ENCODE results near the gene FFAR3. TPM values are rescaled to one million over a fixed set of nuclear protein-coding genes. Genes with fewer than 3 reads are reported as not detected.
A peak's percentile ranks its signal among the peaks of the same experiment; 100 is the strongest.

FFAR3 gene
- total RNA-seq, 2 experiments from 2014 or later = 0.19 TPM; not detected in 1

DNA sequence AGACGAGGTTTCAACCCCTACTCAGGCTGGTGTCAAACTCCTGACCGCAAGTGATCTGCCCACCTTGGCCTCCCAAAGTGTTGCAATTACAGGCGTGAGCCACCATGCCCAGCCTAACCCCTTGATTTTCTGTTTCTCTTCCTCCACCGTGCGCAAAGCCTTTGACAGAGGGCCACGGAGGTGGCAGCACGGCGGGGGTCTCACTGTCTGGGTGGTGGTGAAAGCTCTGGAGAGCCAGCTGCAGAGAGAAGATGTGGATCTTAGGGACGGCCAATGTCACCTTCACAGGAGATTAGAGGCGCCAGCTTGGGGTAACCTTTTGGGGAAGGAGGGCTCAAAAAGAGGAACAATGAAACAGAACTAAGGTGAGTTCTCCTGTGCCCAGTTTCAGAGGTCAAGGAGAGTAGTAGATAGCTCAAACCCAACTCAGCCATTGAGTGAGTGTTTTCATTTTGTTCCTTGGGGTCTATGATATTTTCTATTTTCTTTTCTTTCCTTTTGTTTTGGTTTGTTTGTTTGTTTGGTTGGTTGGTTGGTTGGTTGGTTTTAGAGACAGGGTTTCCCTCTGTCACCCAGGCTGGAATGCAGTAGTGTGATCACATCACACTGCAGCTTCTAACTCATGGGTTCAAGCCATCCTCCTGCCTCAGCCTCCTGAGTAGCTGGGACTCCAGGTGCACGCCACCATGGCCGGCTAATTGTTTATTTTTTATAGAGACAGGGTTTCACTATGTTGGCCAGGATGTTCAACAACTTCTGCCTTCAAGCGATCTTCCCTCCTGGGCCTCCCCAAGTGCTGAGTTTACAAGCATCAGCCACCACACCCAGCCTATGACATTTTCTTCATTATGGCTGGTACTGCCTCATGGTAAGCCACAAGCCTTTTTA lies 50.3 kb downstream of the FFAR3 start:
- POLR2A ChIA-PET = no interaction called here

DNA sequence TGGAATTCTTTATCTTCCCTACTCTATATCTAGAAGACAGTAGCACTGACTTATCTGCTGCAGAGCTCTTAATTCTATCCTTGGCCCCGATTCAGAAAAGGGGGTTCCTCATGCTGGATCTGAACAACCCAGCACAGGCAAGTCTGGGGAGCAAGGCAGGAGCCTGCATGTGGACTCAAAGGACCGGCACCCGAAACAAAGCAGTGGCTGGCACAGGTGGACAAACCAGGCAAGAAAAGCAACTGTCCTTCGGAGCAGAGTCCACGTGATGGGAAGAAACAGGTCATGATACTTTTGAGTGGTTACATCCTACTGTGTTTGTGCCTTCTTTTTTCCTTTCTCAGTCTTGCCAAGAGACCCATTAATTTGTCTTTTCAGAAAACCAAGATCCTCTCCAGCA lies 50.9 kb downstream of the FFAR3 start:
- ChIA-PET POLR2A (no interaction called here), CTCF (ENCODE audit: unreplicated experiment) (no interaction called here)
- no TSS peak for BruUV-seq (replicated peaks)
- Histone ChIP-seq H3K9me2 (ENCODE audit: insufficient read depth, low read length) (no peaks in the 10 kb centered on the region), H3K4me1 (ENCODE audit: insufficient read depth, low read length, poor library complexity, severe bottlenecking) (no peaks in the 10 kb centered on the region), H3K36me3 (ENCODE audit: insufficient read depth, low read length) (no peaks in the 10 kb centered on the region), H2AFZ (ENCODE audit: low read length) (no peak overlapping the region), H3K79me2 (ENCODE audit: insufficient read depth, low read depth, low read length) (no peaks in the 10 kb centered on the region), H3K27ac (ENCODE audit: low read depth, low read length, poor library complexity, severe bottlenecking) (no peak overlapping the region), H3K4me3 (ENCODE audit: low read depth, low read length, poor library complexity, severe bottlenecking) (no peak overlapping the region), H4K20me1 (ENCODE audit: insufficient read depth, low read length) (no peaks in the 10 kb centered on the region), H3K9me3 (ENCODE audit: low read length) (no peaks in the 10 kb centered on the region), H3K4me2 (ENCODE audit: low read length) (no peak overlapping the region)
- intact Hi-C loops (cut with micrococcal nuclease; ENCODE audit: unreplicated experiment) = no loop called here
- no peak for DNase-seq (ENCODE audit: low spot score)
- TF ChIP-seq, protein P1, sequence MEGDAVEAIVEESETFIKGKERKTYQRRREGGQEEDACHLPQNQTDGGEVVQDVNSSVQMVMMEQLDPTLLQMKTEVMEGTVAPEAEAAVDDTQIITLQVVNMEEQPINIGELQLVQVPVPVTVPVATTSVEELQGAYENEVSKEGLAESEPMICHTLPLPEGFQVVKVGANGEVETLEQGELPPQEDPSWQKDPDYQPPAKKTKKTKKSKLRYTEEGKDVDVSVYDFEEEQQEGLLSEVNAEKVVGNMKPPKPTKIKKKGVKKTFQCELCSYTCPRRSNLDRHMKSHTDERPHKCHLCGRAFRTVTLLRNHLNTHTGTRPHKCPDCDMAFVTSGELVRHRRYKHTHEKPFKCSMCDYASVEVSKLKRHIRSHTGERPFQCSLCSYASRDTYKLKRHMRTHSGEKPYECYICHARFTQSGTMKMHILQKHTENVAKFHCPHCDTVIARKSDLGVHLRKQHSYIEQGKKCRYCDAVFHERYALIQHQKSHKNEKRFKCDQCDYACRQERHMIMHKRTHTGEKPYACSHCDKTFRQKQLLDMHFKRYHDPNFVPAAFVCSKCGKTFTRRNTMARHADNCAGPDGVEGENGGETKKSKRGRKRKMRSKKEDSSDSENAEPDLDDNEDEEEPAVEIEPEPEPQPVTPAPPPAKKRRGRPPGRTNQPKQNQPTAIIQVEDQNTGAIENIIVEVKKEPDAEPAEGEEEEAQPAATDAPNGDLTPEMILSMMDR (conservative IDR thresholded peaks at IDR 0.05; ENCODE audit: low read length) = no peak
- TF ChIP-seq EZH2phosphoT487 (IDR thresholded peaks at IDR 0.05; ENCODE audit: borderline replicate concordance, low read depth, low read length) = no peak

More for the DNA sequence above, 50.3 kb downstream of the FFAR3 start:
- CTCF ChIA-PET (ENCODE audit: unreplicated experiment) = no interaction called here
- H3K4me3 ChIP-seq (ENCODE audit: low read depth, low read length, poor library complexity, severe bottlenecking) = no peak overlapping the region
- DNase-seq (ENCODE audit: low spot score) = peak; percentile 19
- no peaks in the 10 kb centered on the region for H3K4me1 ChIP-seq (ENCODE audit: insufficient read depth, low read length, poor library complexity, severe bottlenecking)
- no peaks in the 10 kb centered on the region for H3K79me2 ChIP-seq (ENCODE audit: insufficient read depth, low read depth, low read length)
- no peaks in the 10 kb centered on the region for H3K9me2 ChIP-seq (ENCODE audit: insufficient read depth, low read length)
- no peaks in the 10 kb centered on the region for H3K9me3 ChIP-seq (ENCODE audit: low read length)
- no peak overlapping the region for H3K27ac ChIP-seq (ENCODE audit: low read depth, low read length, poor library complexity, severe bottlenecking)
- H3K4me2 ChIP-seq (ENCODE audit: low read length) = no peak overlapping the region
- no peaks in the 10 kb centered on the region for H4K20me1 ChIP-seq (ENCODE audit: insufficient read depth, low read length)
- H2AFZ ChIP-seq (ENCODE audit: low read length) = no peak overlapping the region
- no peaks in the 10 kb centered on the region for H3K36me3 ChIP-seq (ENCODE audit: insufficient read depth, low read length)
- no peak for TF ChIP-seq EZH2phosphoT487 (IDR thresholded peaks at IDR 0.05; ENCODE audit: borderline replicate concordance, low read depth, low read length)
- TF ChIP-seq, protein P1 (conservative IDR thresholded peaks at IDR 0.05; ENCODE audit: low read length) = no peak
- intact Hi-C loops (cut with micrococcal nuclease; ENCODE audit: unreplicated experiment) = no loop called here
- BruUV-seq (replicated peaks) = no TSS peak

Small RNA genes within 50 kb of the gene (microRNA-seq; reads per million reads assigned to microRNA genes)
- 88.6 reads per million, percentile 55 among the genes with 10 or more reads in this experiment for gene MIR5196 (ENCODE audit: borderline replicate concordance)

Other genes starting within 250 kb of the FFAR3 start
- 0.35 TPM in 1 of 2 replicates, not detected in the other for gene FXYD3, start 242.6 kb upstream of the FFAR3 start, total RNA-seq (2014; rRNA removed; shearing (Covaris generic))
- gene FXYD3, start 242.6 kb upstream of the FFAR3 start, total RNA-seq (2022) = 0.88 TPM in 1 of 2 replicates, not detected in the other
- 0.28 and 1.1 TPM in 2 replicates for gene LGI4, start 223.4 kb upstream of the FFAR3 start, total RNA-seq (2014; rRNA removed; shearing (Covaris generic))
- gene LGI4, start 223.4 kb upstream of the FFAR3 start, total RNA-seq (2022) = 2.7 and 5.9 TPM in 2 replicates
- 0.57 and 1.8 TPM in 2 replicates for gene FXYD1, start 219.6 kb upstream of the FFAR3 start, total RNA-seq (2014; rRNA removed; shearing (Covaris generic))
- 5.5 and 11.5 TPM in 2 replicates for gene FXYD1, start 219.6 kb upstream of the FFAR3 start, total RNA-seq (2022)
- gene FXYD7, start 215.2 kb upstream of the FFAR3 start, total RNA-seq (2014; rRNA removed; shearing (Covaris generic)) = 0.50 and 1.2 TPM in 2 replicates
- gene FXYD7, start 215.2 kb upstream of the FFAR3 start, total RNA-seq (2022) = 6.1 and 6.3 TPM in 2 replicates
- gene FXYD5, start 203.7 kb upstream of the FFAR3 start, total RNA-seq (2014; rRNA removed; shearing (Covaris generic)) = 76.8 and 82.1 TPM in 2 replicates
- 147 and 155 TPM in 2 replicates for gene FXYD5, start 203.7 kb upstream of the FFAR3 start, total RNA-seq (2022)
- gene FAM187B, start 129.7 kb upstream of the FFAR3 start, total RNA-seq (2014; rRNA removed; shearing (Covaris generic)) = not detected in 2 replicates
- gene FAM187B, start 129.7 kb upstream of the FFAR3 start, total RNA-seq (2022) = not detected in 2 replicates
- gene LSR, start 109.5 kb upstream of the FFAR3 start, total RNA-seq (2014; rRNA removed; shearing (Covaris generic)) = 15.0 and 22.9 TPM in 2 replicates
- 26.0 and 33.6 TPM in 2 replicates for gene LSR, start 109.5 kb upstream of the FFAR3 start, total RNA-seq (2022)
- gene USF2, start 89.5 kb upstream of the FFAR3 start, total RNA-seq (2014; rRNA removed; shearing (Covaris generic)) = 100.0 and 105 TPM in 2 replicates
- gene USF2, start 89.5 kb upstream of the FFAR3 start, total RNA-seq (2022) = 155 and 181 TPM in 2 replicates
- gene HAMP, start 75.9 kb upstream of the FFAR3 start, total RNA-seq (2014; rRNA removed; shearing (Covaris generic)) = 0.19 TPM in 1 of 2 replicates, not detected in the other
- gene HAMP, start 75.9 kb upstream of the FFAR3 start, total RNA-seq (2022) = 0.83 and 0.89 TPM in 2 replicates
- 4.6 and 6.2 TPM in 2 replicates for gene MAG, start 66.3 kb upstream of the FFAR3 start, total RNA-seq (2014; rRNA removed; shearing (Covaris generic))
- gene MAG, start 66.3 kb upstream of the FFAR3 start, total RNA-seq (2022) = 8.4 and 10.1 TPM in 2 replicates
- gene CD22, start 29.3 kb upstream of the FFAR3 start, total RNA-seq (2014; rRNA removed; shearing (Covaris generic)) = 312 and 413 TPM in 2 replicates
- 972 TPM in 2 replicates for gene CD22, start 29.3 kb upstream of the FFAR3 start, total RNA-seq (2022)
- 8.5 and 11.4 TPM in 2 replicates for gene FFAR1, start 10.6 kb upstream of the FFAR3 start, total RNA-seq (2014; rRNA removed; shearing (Covaris generic))
- gene FFAR1, start 10.6 kb upstream of the FFAR3 start, total RNA-seq (2022) = 9.8 and 11.6 TPM in 2 replicates
- 0.06 TPM in 1 of 2 replicates, not detected in the other for gene GPR42, start 12.6 kb downstream of the FFAR3 start, total RNA-seq (2014; rRNA removed; shearing (Covaris generic))
- gene GPR42, start 12.6 kb downstream of the FFAR3 start, total RNA-seq (2022) = not detected in 2 replicates
- gene FFAR2, start 89.8 kb downstream of the FFAR3 start, total RNA-seq (2014; rRNA removed; shearing (Covaris generic)) = not detected in 2 replicates
- gene FFAR2, start 89.8 kb downstream of the FFAR3 start, total RNA-seq (2022) = not detected in 2 replicates
- gene KRTDAP, start 132.0 kb downstream of the FFAR3 start, total RNA-seq (2014; rRNA removed; shearing (Covaris generic)) = not detected in 2 replicates
- gene KRTDAP, start 132.0 kb downstream of the FFAR3 start, total RNA-seq (2022) = not detected in 2 replicates
- gene DMKN, start 155.2 kb downstream of the FFAR3 start, total RNA-seq (2014; rRNA removed; shearing (Covaris generic)) = not detected in 2 replicates
- gene DMKN, start 155.2 kb downstream of the FFAR3 start, total RNA-seq (2022) = not detected in 2 replicates
- not detected in 2 replicates for gene SBSN, start 169.9 kb downstream of the FFAR3 start, total RNA-seq (2014; rRNA removed; shearing (Covaris generic))
- not detected in 2 replicates for gene SBSN, start 169.9 kb downstream of the FFAR3 start, total RNA-seq (2022)
- gene GAPDHS, start 175.0 kb downstream of the FFAR3 start, total RNA-seq (2014; rRNA removed; shearing (Covaris generic)) = not detected in 2 replicates
- not detected in 2 replicates for gene GAPDHS, start 175.0 kb downstream of the FFAR3 start, total RNA-seq (2022)
- 83.2 and 85.8 TPM in 2 replicates for gene TMEM147, start 187.2 kb downstream of the FFAR3 start, total RNA-seq (2014; rRNA removed; shearing (Covaris generic))
- gene TMEM147, start 187.2 kb downstream of the FFAR3 start, total RNA-seq (2022) = 40.9 and 47.1 TPM in 2 replicates
- gene ATP4A, start 205.2 kb downstream of the FFAR3 start, total RNA-seq (2014; rRNA removed; shearing (Covaris generic)) = 0.15 and 0.92 TPM in 2 replicates
- gene ATP4A, start 205.2 kb downstream of the FFAR3 start, total RNA-seq (2022) = 0.33 and 0.36 TPM in 2 replicates
- not detected in 2 replicates for gene PMIS2, start 227.7 kb downstream of the FFAR3 start, total RNA-seq (2014; rRNA removed; shearing (Covaris generic))
- gene PMIS2, start 227.7 kb downstream of the FFAR3 start, total RNA-seq (2022) = not detected in 2 replicates